NOMO-1 treated with dmso at 0.1 percent for 144 hours (cell line): ENCODE measurements around the gene KCNQ1OT1.

Experiments
- DNase-seq: peaks from one replicate; lab custom pipeline; 2025; ENCODE audit not compliant: unreplicated experiment; lab: John Stamatoyannopoulos, UW

Gene KCNQ1OT1

DNA sequence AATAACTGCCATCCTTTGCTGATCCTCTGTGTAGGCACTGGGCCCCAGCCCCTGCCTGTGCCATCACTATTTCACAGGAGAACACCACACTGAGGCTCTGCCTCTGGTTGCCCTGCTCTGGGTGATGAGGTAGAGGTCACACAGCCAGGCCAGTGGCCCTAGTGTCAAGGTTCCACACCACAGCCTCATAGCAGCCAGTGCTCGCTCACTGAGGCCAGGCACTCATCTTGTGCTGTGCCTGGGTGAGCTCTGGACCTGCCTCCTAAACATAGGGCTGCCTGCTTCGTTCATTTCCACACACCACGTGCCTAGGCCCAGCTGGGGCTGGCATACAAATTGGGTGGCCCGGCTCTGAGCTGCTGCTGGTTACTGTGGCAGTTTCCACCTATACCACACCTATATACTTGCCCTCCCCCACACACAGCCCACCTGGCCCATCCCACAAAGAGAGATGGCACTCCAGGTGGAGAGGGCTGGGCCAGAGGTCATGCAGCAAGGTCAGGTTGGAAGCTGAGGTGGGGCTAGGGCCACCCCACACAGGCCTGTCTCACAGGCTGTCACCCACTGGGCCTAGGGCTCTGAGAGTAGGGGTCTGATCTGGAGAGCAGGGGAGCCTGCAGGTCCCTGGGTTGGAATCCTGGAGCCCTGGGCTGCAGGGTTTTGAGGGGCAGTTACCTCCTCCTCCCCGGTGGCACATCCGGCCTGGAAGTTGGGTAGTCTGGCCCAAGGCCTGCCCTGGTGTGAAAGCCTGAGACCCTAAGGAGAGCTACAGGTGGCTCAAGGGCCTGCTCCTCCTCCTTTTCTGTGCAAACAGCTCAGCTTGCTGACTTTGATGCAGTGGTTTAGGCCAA lies 11.2 kb downstream of the KCNQ1OT1 start:
- DNase-seq = no peak

DNA sequence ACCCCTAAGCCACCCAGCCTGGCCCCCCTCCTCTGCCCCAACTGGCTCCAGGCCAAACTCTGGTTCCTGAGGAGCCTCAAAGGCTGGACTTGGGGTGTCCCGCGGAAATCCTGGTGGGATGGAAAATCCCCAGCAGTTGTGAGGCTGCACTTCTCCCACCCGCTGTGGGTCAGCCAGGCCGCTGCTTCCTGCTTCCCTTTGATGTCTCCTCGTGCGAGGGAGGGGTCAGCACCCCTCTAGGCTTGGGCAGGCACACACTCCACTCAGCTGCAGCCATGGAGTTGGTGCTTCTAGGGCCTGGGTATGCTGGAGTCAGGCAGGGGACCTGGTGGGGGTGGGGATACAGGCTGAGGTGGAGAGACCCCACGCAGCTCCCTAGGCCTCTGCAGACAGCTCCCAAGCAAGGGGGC lies 12.0 kb downstream of the KCNQ1OT1 start:
- DNase-seq = no peak

DNA sequence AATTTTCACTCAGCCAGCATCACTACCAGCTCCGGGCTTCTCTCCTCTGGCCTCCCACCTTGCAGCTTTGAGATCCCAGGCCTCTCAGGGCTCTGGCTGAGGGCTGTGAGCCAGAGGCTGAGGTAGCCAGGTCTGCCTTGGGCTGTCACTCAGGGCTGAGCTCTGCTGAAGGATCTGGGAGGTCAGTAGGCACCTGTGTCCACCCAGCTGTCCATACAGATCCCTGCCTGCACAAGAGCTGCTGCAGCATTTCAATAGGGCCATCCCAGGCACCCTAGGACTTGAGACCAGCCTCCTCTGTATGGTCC lies 12.6 kb downstream of the KCNQ1OT1 start:
- DNase-seq = no peak

DNA sequence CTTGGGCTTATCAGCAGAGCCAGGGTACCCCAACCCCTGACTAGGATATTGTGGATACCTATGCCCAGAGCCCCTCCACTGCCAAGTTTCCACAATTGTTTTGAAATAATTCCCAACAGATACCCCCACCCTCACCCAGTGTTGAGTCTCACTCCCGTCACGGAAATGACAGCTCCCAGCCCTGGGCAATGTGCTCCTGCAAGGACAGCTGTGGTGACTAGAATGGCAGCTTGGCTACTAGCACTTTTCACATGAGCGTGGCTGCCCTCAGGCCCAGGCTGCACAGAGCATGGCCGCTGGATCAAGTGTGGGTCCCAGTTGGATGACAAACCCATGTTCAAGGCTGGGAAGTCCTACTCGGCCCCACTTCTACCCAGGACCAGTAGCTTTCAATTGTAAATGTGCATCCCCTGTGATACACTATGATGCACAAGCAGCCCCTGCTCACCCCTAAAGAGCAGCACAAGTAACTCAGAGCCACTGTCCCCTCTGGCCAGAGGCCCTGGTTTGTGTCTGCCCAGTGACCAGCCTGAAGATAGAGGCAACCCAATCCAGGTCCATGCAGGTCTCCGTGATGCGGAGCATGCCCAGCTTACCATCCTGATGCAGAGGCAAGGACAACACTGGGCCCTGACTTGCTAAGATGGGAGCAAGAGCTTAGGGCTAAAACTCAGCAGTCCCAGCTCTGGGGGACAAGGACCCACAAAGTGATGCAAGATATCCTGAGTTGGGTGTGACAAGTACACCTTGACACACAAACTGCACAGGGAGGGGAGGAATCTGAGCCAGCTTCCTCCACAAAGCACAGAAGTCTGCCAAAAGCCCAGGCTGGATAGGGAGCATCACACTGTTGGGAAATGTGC lies 13.2 kb downstream of the KCNQ1OT1 start:
- DNase-seq = no peak

DNA sequence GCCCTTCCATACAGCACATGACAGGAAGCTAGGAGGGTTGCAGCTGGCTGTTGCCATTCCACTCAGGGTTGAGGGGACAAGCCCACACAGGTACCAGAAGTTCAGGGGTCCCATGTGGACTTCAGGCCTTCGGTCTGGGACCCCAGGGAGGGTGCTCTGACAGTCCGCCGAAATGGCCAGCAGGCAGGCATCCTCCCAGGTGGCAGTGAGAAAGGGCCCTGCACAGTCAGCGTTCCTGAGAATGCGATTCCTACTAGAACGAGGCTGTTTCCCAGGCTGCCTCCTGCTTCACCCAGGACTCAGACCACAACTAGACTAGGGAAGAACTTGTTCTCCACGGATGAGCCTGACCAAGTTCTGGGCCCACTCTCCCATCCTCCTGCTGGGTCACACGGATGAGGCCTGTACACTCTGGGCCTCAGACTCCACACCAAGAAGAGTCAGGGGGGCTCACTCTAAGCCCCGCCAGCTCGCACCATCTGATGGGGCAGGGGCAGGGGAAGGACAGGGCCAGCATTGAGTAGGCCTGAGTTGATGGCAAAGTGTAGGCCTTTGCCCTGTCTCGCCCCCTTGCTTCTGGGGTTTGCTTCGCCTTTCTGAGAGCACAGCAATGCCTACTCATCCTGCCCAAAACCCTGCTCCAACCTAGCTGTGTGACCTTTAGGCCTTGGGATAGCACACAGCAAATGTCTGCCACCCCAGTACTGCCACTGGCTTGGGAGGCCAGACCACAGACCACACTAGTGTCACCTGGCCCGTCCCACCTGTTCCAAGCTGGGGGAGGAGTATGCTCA lies 14.0 kb downstream of the KCNQ1OT1 start:
- no peak for DNase-seq

DNA sequence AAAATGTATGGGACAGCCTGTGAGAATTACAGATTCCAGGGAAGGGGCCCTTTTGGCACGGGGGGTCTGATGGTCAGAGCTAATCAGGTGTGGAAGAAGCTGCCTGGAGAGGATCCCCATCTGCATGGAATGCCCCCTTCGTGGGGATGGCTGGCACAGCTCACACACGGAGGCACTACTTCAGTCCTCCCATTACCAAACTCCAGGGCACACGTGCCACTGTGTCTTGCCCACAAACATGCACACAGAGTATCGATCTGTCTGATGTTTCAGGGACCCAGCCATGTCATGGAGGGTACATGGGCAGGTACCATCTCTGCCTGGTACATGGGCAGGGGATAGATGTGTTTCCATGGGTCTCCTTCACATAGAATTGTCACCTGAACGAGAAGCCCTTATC lies 14.7 kb downstream of the KCNQ1OT1 start:
- DNase-seq = no peak

DNA sequence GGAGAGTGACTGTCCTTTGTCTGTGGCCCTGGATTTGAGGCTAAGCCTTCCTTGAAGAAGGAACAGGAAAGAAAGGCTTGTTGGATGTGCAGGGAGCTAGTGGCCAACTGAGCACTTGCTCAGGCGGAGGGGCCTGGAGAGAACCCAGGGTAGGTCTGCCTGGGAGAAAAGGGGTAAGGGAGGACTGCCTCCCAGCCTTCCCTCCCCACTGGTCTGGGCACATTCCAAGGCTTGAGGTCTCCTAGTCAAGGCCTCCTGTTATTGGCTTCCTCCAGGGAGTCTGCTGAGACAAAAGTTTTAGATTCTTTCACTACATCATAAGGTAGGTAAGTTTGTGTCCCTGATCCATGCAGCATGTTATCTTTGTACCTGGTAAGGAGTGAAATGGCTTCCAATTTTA lies 15.2 kb downstream of the KCNQ1OT1 start:
- DNase-seq = no peak

DNA sequence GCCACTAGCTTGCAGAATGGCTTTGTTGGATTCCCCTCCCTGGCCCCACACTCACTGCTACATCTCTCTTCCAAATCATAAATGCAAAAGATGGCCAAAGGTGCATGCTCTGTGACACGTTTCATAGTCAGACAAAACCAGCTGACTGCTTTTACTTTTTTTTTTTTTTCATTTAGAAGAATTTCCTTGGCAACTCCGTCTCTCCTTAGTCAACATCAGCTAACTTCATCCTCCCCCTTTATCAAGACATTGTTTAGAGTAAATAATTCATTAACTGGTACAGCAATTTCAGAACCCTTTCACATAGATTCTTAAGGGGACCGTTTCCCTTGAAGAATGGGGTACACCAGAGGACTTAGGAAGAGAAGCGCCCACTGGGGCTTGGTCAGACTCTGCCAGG lies 16.0 kb downstream of the KCNQ1OT1 start:
- DNase-seq = no peak

DNA sequence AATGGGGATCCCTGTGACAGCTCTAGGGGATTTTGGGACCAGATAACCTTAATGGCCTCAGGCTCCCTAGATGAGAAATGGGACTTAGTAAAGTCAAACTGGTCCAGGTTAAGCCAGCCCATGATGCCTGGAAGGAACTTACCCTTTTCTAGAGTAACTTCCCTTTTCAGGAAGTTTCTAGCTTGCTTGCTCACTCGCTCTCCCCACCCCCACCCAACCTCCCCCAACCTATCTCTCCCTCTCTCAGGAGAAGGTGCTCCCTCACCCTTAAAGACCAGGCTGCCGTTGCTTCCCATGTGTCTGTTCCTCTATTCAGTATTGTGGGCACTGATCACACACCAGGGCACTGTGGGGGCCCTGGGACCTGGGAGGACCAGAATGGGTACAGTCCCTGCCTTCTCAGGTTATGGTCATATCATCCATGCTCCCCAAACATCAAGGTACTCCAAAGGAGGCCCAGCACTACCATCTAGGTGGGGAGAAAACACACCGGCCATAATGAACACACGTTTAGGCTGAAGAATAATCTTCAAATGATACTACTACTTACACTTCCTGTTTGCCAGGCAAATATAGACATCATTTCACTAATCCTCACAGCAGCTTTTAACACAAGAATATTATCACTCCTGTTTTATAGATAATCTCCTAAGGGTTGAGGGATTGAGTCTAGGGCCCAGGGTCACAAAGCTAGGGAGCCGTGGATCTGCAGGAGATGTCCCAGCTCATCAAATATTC lies 18.2 kb downstream of the KCNQ1OT1 start:
- DNase-seq = peak; percentile 17

DNA sequence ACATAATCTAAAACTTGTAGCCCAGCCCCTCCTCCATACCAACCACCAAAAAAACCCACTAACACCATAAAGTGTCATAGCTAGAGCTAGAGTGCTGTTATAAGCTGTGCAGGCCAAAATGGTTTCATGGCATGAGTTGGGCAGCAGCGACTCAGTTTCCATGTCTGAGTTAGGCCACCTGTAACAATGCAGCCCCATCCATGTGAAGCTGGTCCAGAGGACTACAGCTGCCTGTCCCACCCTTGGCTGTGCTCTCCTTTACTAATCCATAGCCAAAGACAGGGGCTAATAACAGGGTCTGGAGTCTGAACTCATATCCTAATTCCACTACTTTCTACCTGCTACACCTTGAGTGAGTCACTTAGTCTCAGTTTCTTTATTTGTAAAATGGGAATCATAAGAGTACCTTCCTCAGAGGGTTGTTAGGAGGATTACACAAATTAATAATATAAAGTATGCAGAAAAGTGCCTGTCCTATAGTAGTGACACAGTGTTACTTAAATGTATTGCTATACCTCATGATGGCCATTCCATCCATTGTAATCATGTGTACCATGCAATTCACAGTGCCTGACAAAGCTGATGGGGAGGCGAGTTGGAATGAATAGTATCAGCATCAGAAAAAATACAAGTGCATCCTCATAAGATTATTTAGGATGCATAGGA lies 20.6 kb downstream of the KCNQ1OT1 start:
- no peak for DNase-seq

DNA sequence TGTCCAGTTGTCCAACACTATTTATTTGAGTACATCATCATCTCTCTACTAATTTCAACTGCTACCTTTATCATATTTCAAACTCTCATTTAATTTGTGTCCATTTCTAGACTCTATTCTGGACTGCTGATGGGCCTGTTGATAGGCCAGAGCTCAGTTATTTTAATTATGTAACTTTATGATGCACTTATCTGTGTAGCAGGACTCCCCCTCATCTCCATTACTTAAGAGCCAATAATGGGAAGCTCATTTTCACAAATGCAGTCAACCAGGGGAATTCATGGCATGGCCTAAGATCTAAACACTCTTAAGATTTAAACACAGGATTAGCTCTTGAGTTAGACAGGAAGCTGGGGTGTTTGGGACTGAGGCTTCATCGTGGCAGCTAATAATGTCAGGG lies 21.4 kb downstream of the KCNQ1OT1 start:
- DNase-seq = no peak

DNA sequence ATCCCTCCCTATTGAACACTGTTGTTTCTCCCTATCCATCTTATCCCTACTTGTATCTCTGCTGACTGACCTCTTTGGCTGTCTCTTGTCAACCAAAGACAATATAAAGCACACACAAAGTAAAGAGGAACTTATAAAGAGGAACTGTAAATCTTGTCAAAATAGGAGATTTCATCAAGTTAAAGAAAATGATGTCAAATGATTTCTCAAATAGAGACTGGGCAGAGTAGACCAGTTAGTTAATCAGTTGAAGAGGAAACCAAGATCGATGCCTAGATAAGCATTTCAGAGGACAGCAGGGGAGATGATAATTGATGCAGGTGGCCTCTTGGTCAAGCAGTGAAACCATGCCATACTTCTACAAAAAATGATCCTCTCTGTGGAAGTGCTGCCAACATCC lies 22.7 kb downstream of the KCNQ1OT1 start:
- peak; percentile 81 for DNase-seq

DNA sequence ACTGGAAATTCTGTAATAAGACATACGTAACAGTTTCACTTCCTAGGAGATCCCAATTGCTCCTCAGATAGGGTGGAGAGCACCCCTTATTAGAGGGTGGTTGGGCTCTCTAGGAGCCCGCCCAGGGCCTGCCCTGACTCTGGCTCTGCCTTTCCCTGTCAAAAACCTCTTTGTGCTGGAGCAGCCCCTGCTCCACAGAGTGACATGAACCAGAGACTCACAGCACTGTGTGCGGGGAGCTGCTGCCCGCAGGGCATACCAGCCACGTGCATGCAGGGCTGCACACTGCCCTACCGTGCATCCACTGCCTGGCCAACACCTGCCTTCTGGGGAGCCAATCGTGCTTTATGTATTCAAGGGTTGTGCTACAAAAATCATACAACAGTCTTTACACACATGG lies 24.3 kb downstream of the KCNQ1OT1 start:
- no peak for DNase-seq

DNA sequence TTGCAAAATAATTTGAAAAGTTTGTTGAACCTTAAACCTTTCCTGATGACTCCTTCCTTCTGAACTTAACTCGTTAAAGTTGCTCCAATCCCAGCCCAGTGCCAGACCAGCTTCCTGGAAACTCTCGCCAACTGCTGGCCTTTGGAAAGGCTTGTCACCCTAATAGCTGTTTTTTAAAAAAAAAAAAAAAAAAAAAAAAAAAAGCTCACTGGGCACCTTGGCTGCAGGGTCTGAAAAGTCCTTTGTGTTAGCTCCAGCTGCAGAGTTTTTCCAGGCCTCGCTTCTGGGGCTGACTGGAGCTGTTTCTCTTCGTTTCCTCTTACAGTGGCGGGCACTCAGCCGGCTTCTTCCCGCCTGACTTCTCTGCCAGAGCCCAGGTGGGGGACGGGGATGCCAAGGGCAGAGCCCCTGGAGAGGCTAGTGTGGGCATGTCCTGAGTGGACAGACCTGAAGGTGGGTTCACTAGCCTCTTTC lies 25.1 kb downstream of the KCNQ1OT1 start:
- DNase-seq = no peak

DNA sequence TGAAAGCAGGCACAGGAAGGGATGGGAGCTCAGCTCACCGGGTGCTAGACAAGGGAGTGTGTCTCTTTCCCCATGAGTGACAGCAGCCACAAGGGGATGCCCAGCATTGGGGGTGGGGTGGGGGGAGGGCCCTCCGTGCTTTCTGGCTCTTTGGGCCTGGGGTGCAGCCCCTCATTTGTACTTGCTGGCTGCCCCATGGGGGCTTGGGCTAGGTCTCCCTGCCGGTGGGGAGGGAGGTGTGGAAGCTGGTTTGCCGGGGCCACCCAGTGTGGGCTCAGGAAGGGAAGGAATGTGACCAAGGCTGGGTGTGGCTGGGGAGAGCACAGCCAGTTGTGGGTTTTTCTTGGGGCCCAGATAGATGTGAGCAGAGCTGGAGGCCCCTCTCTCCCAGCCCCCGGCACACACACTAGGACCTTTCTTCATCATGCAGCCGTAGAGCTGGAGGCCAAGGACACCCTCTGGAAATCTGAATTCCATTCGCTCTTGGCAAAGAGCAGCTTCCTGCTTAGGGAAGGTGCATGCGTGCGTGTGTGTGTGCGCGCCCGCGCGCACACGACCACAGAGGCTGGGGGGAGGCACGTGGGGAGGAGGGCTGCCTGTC lies 25.8 kb downstream of the KCNQ1OT1 start:
- no peak for DNase-seq

DNA sequence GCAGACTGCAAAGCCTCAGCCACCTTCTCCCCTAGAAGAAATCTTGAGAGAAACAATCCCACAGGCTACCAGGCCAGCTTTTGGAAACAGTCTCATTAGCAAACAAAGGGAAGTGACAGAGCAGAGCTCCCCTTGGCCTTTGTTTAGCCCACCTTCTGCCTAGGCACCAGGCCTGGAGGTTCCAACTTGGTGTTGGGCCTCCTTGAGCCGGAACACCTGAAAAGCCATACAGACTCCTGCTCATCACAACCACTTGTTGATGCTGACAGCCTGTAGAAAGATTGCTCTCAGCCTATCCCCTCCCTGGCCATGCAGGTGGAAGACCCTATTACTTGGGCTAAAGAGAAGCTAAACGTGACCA lies 26.6 kb downstream of the KCNQ1OT1 start:
- DNase-seq = no peak

DNA sequence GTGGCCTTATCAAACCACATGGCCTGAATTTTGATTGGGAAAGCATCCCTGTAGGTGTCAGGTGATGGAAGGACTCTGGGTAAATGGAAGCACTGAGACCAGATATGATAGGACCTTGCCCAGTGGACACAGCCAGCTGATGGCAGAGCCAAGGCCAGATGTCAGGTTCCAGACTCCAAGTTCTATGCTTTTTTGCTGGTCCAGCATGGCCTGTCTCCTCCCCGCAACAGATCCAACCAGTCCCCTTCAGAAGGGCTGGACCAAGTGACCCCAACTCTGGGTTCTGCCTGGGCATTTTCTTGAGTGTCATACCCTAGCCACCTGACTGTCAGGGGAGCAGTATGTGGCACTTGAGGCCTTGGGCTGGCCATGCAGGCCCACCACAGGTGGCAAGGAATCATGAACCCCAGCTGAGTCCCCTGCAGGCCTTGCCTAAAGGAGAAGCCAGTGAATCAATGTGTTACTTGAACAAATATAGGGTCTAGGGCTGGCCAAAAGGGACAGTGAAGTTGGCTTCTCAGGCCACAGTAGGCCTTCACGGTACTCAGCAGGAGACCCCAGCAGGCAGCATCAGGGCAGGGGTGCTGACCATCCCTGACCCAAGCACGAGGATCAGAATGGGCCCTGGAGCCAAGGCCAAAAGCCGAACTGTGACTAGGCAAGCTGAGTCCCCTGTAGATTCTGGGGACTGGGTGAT lies 27.1 kb downstream of the KCNQ1OT1 start:
- DNase-seq = no peak

DNA sequence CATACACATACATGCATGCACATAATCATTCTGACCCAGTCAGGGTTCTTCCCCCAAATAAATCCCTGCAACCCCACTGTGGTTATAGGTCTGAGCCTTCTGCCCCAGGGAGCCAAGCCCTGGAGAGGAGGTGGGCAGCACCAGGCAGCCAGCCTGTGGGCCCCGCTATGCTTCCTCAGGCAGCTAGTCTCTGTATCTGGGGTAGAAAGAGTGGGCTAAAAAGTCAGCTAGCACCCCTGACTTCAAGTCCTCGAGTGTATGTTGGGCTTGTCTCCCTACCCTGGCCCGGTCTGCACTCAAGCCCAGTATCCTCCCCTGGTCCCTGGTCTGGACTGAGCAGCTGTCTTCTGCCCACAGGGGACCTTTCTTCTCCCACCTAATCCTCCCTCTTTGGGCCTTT lies 28.0 kb downstream of the KCNQ1OT1 start:
- no peak for DNase-seq

DNA sequence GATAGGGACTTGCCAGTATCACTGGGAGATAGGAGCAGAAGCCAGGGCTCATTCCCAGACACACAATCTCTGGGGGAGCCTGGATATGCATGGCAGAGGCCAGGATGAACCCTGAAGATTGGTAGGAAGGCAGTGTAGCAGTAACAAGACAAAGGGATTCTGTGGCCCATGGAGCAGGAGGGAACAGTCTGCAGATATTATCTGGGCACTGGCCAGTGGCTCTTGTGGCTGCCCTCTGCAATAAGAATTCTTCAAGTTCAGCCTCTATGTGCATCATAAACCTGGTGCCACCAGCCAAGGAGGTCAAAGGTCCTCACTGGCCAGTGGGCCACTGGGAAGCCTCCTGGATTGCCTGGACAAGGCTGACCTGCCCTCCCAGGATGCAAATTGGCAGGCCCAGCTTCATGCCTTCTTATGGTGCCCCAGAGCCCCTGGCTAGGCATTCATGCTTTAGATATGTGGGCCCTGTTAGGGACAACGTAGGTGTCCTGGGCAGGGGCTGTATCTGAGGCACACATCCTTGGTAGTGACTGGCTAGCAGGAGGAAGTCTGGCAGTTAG lies 29.2 kb downstream of the KCNQ1OT1 start:
- no peak for DNase-seq
